Measurements from ENCODE around the gene SLC15A3.

GRCh38 chr11:60939855-60940254 is 12.1 kb downstream of the SLC15A3 start:
- TF ChIP-seq CTCF (IDR thresholded peaks at IDR 0.05; ENCODE audit: low read depth, low read length, poor library complexity, severe bottlenecking) (no peak), EZH2phosphoT487 (IDR thresholded peaks at IDR 0.05; ENCODE audit: borderline replicate concordance, low read length) (no peak)

Data from DOHH2 (cell line).